Lower lobe of right lung (tissue), 2 donors: ENCODE measurements around the gene GLYATL1B. TPM values are rescaled to one million over a fixed set of nuclear protein-coding genes. Genes with fewer than 3 reads are reported as not detected.
"Not testable (repeated sequence)": the region's sequence is repeated elsewhere in the genome, so short reads cannot be mapped to it uniquely, and the experiment has no call there.

Experiments used
- ATAC-seq, 2 donors: fragments of 200-7000 bp; cut with Tn5 transposase; one replicate each; pipeline ENCODE4 v1.9.1; 2020 to 2022; ENCODE audit warnings: mild to moderate bottlenecking in 2 of 2, moderate library complexity in 2 of 2
- DNase-seq: peaks from one replicate; pipeline ENCODE4 v3.0.0-alpha.2; 2020
- H3K27ac ChIP-seq: fragments of 200-600 bp; one replicate; pipeline ENCODE4 v1.8.0; 2022
- H3K27me3 ChIP-seq: fragments of 200-600 bp; one replicate; pipeline ENCODE4 v1.8.0; 2022; ENCODE audit warnings: low read depth
- H3K36me3 ChIP-seq: fragments of 200-600 bp; one replicate; pipeline ENCODE4 v1.8.0; 2022; ENCODE audit warnings: mild to moderate bottlenecking
- H3K4me1 ChIP-seq: fragments of 200-600 bp; one replicate; pipeline ENCODE4 v1.8.0; 2022
- H3K4me3 ChIP-seq: fragments of 200-600 bp; one replicate; pipeline ENCODE4 v1.8.0; 2022; ENCODE audit warnings: mild to moderate bottlenecking
- H3K9me3 ChIP-seq: fragments of 200-600 bp; one replicate; pipeline ENCODE4 v1.8.0; 2022
- CTCF ChIP-seq: fragments of 200-600 bp; IDR thresholded peaks from one replicate; pipeline ENCODE4 v1.8.0; 2022; ENCODE audit warnings: antibody characterized with exemption, mild to moderate bottlenecking
- intact Hi-C: fragments of 100-400 bp; cut with DNase I; formaldehyde crosslinking; loops from one replicate; pipeline ENCODE4 v1.11.0; 2022
- long read RNA-seq: library from polyadenylated mRNA; unstranded; transcript quantifications from one replicate; pipeline ENCODE4 v2.0.0, GENCODE V29; 2021
- total RNA-seq: library from RNA; stranded (reverse); fragmentation: NEBNext Ultra II Directional; extraction: Animal tissue kit (Norgen Biotek cat#: 25700); gene quantifications from one replicate; pipeline ENCODE4 v1.2.1, GENCODE V29; 2021
- donor health status: DM: no; HTN: yes; CAD: no; lungs with severe emphysema.

Gene GLYATL1B, protein sequence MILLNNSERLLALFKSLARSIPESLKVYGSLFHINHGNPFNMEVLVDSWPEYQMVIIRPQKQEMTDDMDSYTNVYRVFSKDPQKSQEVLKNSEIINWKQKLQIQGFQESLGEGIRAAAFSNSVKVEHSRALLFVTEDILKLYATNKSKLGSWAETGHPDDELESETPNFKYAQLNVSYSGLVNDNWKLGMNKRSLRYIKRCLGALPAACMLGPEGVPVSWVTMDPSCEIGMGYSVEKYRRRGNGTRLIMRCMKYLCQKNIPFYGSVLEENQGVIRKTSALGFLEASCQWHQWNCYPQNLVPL
- not detected for total RNA-seq
- long read RNA-seq: 0 reads

GRCh38 chr11:59086007-59086406, at the start of gene GLYATL1B:
Gene GLYATL1B, plus strand, starts transcription at chr11:59086307. Its CDS starts 0 bp downstream, at chr11:59086307.
- H3K27ac ChIP-seq, intact Hi-C loops, H3K9me3 ChIP-seq, ATAC-seq, H3K4me1 ChIP-seq, DNase-seq, H3K4me3 ChIP-seq, H3K36me3 ChIP-seq, H3K27me3 ChIP-seq: not testable (repeated sequence)

GRCh38 chr11:59036542-59036941, 49.6 kb upstream of the GLYATL1B start:
- H3K9me3 ChIP-seq, H3K27me3 ChIP-seq, H3K36me3 ChIP-seq, H3K4me1 ChIP-seq, H3K4me3 ChIP-seq, H3K27ac ChIP-seq, DNase-seq, intact Hi-C loops, ATAC-seq: not testable (repeated sequence)

GRCh38 chr11:59037434-59037833, 48.7 kb upstream of the GLYATL1B start:
- H3K27me3 ChIP-seq, H3K36me3 ChIP-seq, H3K4me3 ChIP-seq, H3K27ac ChIP-seq, ATAC-seq, H3K9me3 ChIP-seq, H3K4me1 ChIP-seq, DNase-seq, intact Hi-C loops: not testable (repeated sequence)

DNA sequence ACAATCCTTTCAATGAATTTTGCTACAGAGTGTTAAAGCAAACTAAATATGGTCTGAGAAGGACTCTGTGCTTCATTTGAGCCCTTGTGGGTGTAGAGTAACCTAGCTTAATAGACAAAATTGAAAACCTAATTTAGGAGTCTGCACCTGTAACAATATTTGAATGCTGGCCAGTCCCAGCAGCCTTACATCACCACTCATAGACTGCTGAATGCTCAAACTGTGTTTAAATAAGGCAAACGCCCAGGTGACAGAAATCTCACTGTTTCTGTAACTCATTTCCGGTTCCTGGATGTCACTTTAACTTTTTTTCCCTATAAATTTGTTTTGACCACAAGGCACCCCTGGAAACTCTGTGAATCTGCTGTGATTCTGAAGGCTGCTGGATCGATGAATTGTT, 45.5 kb upstream of the GLYATL1B start:
- no peak overlapping the region for H3K4me3 ChIP-seq
- no peaks in the 10 kb centered on the region for H3K4me1 ChIP-seq
- intact Hi-C loops: no loop called here
- H3K27me3 ChIP-seq: no peaks in the 10 kb centered on the region
- DNase-seq (no peak), ATAC-seq (peak in 1 of 2 donors; percentile 66)
- H3K36me3 ChIP-seq: no peaks in the 10 kb centered on the region
- H3K27ac ChIP-seq: no peak overlapping the region
- no peak for TF ChIP-seq CTCF
- H3K9me3 ChIP-seq: no peaks in the 10 kb centered on the region

DNA sequence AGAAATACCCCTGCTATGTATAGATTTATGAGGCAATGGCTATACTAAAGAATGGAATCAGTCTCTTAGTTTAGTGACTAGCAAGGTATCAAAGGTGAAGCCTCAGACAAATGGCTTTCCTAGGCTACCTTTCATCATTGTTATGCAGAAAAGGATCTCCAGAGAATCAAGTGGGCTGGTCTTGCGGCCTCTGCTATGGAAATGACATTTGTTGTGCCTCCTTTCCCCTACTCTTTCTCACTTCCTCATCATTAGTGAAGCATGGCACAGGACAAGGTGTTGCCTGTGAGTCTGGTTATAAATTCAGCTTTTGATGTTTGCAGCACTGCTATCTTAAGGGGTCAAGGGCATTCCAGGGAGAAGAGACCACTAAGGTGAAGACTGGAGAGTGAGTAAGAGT, 34.7 kb upstream of the GLYATL1B start:
- ATAC-seq, H3K4me3 ChIP-seq, H3K27me3 ChIP-seq, H3K36me3 ChIP-seq, intact Hi-C loops, H3K4me1 ChIP-seq, H3K9me3 ChIP-seq, DNase-seq, H3K27ac ChIP-seq: not testable (repeated sequence)

DNA sequence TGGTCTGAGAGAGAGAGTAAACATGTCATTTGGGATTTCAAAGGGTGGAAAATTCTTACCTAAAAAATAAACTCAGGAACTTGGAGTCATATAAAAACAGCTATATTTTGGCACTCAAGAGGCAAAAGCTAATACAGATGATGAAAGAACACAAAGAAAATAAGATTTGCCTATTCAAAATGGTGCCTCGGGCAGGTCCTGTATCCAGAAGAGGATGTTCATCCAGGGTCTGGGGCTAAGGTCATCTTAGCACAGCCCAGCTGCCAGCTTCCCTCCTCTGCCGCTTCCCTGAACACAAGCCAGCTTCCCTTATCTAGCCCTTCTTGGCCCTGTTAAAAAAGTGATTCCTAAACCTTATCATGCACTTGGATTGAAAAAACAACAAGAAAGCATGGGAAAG, 33.8 kb upstream of the GLYATL1B start:
- H3K4me3 ChIP-seq, H3K4me1 ChIP-seq, H3K36me3 ChIP-seq, H3K9me3 ChIP-seq, H3K27me3 ChIP-seq, DNase-seq, H3K27ac ChIP-seq, intact Hi-C loops: not testable (repeated sequence)
- ATAC-seq: peak; percentile 64 to 66

DNA sequence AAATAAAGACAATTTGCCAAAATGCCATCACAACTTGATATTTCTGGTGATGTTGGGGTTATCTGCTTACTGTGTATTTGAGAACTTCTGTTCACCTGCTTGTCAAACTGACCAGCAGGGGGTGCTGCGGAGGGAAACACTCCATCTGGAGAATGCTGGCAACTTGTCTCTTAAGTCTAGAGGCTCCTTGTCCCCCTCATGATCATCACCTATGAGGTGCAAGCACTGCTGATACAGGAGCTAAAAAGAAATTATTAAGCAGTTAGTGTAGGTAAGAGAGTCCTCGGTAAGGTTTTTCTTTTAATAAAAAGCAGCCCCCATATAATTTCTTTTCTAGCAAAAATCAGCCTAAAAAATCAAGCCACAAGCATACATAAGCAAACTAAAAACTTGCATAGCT, 32.7 kb upstream of the GLYATL1B start:
- ATAC-seq (peak; percentile 67 to 68), DNase-seq (peak; percentile 71)
- Histone ChIP-seq H3K4me3 (no peak overlapping the region), H3K27me3 (no peaks in the 10 kb centered on the region), H3K27ac (no peak overlapping the region), H3K36me3 (no peaks in the 10 kb centered on the region), H3K9me3 (no peaks in the 10 kb centered on the region), H3K4me1 (no peaks in the 10 kb centered on the region)
- intact Hi-C loops: no loop called here
- peak; percentile 75 for TF ChIP-seq CTCF

GRCh38 chr11:59058120-59059033, 27.7 kb upstream of the GLYATL1B start:
- Histone ChIP-seq H3K4me3 (peak overlapping the region; percentile 50), H3K27me3 (peaks cover 16% of the 10 kb centered on the region)
- H3K27ac ChIP-seq, H3K4me1 ChIP-seq, intact Hi-C loops, H3K9me3 ChIP-seq, H3K36me3 ChIP-seq: not testable (repeated sequence)
- ATAC-seq (peak; percentile 96 to 98), DNase-seq (peak; percentile 72)
- TF ChIP-seq CTCF: peak; percentile 77

- DNase-seq, ATAC-seq, H3K36me3 ChIP-seq, intact Hi-C loops, H3K4me3 ChIP-seq, H3K9me3 ChIP-seq, H3K27ac ChIP-seq, H3K4me1 ChIP-seq: not testable (repeated sequence)
- peaks cover 28% of the 10 kb centered on the region for H3K27me3 ChIP-seq
Observed at GRCh38 chr11:59060096-59060495, 26.0 kb upstream of the GLYATL1B start.
